ENCODE data around the gene JDP2.

The JDP2 gene

DNA sequence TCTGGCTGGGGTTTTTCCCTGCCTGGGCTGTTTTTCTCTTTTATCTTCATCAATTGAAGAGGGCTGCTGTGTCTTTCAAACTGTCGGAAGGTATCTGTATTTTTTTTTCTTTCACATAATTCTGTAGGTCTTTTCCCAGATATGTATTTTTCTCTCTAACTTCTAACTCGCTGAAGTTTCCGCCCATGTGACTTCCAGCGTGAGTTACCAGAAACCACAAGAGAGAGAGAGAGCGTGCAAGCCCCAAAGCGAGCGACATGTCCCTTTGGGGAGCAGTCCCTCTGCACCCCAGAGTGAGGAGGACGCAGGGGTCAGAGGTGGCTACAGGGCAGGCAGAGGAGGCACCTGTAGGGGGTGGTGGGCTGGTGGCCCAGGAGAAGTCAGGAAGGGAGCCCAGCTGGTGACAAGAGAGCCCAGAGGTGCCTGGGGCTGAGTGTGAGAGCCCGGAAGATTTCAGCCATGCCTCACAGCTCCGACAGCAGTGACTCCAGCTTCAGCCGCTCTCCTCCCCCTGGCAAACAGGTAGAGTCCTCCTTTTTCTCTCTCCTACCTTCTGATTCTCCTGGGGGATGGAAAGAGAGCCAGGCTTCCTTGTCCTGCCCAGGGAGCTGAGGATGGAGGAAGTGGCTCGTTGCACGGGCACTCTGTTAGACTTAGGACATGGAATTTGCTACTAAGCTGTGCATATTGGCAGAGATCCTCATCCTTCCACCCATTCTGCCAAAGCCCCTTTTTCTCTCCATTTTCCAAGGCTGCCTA lies 94.6 kb downstream of the JDP2 start, which contains the start of gene BATF:
Gene BATF (plus strand): TSS at position 246 of the 759 bp plus-strand sequence. CDS start 214 bp downstream, at position 460.
- no peaks in the 10 kb centered on the region for H3K9me3 ChIP-seq (ENCODE audit: control insufficient read depth, insufficient read depth, low read length)
- no peaks in the 10 kb centered on the region for H3K36me3 ChIP-seq (ENCODE audit: insufficient read depth, low read length)
- H3K4me1 ChIP-seq (ENCODE audit: insufficient read depth, low read length) = no peaks in the 10 kb centered on the region; the same call in 1 of the 2 replicates
- no peak within 1 kb of the TSS for H3K9ac ChIP-seq (ENCODE audit: low read depth, low read length)

DNA sequence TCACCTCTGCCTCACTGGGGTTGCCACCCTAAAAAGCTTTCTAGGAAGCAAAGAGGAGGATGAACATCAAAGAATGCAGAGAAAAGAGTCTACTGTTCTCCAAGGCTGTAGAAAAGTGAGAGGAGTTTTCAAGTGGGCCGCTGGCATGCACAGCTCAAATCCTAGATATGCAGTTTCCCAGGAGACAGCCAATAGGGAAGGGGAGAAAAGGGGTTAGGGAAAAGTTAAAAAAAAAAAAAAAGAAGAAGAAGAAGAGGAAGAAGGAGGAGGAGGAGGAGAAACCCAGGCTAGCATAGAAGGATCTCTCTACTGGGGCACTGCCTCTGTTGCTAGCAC lies 95.1 kb downstream of the JDP2 start:
- H3K36me3 ChIP-seq (ENCODE audit: insufficient read depth, low read length) = no peaks in the 10 kb centered on the region
- no peaks in the 10 kb centered on the region; the same call in 1 of the 2 replicates for H3K4me1 ChIP-seq (ENCODE audit: insufficient read depth, low read length)
- no peak overlapping the region for H3K9ac ChIP-seq (ENCODE audit: low read depth, low read length)
- H3K9me3 ChIP-seq (ENCODE audit: control insufficient read depth, insufficient read depth, low read length) = no peaks in the 10 kb centered on the region
